HuH-7.5 (cell line): Measurements from ENCODE around the gene NHLRC4.

Experiments
- DNase-seq: peaks from one replicate; pipeline ENCODE4 v3.0.0; 2011; ENCODE audit warnings: low spot score

The NHLRC4 gene

DNA sequence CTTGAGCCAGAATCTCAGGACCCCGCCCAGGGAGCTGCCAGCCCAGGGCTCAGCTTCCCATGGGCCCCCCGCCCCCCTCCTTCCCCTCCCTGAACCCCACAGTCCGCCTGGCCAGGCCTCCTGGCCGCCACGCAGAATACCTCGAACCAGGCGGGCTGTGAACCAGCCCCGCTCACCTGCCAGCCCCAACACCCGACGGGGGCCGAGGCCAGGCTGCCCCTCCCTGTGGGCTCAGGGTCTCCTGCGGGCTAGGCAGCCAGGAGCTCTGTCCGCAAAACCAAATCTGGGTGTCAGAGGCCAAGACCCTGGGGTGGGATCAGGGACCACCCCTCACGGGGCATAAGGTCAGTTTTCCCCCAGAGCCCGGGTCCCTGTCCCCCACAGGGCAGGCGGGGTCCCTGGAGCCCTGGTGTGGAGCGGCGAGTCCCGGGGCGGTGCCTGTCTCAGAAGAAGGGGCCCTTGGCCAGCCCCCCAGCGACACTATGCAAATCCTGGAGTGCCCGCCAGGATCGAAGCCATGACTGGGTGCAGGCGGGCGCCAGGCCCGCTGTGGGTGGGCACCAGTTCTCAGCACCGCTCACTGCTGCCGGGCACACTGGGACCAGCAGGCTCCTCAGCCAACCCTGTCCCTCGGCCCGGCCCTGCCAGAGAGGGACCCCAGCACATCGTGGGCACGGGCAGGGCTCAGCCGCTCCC, 13.1 kb upstream of the NHLRC4 start:
- DNase-seq: no peak

DNA sequence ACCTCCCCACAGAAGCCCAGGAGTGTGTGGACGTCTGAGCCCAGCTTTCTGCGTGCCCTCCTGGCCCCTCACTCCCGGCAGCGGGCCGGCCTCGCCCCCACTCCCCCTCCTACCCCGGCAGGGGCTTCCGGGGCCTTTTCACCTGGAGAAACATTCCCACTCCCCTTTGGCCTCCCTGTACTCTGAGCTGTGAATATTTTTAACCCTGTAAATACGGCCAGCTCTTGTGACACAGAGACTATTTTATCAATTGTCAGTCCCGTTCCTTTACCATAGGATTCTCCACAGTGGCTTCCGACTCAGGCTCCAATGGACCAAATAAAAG, 12.5 kb upstream of the NHLRC4 start:
- no peak for DNase-seq

DNA sequence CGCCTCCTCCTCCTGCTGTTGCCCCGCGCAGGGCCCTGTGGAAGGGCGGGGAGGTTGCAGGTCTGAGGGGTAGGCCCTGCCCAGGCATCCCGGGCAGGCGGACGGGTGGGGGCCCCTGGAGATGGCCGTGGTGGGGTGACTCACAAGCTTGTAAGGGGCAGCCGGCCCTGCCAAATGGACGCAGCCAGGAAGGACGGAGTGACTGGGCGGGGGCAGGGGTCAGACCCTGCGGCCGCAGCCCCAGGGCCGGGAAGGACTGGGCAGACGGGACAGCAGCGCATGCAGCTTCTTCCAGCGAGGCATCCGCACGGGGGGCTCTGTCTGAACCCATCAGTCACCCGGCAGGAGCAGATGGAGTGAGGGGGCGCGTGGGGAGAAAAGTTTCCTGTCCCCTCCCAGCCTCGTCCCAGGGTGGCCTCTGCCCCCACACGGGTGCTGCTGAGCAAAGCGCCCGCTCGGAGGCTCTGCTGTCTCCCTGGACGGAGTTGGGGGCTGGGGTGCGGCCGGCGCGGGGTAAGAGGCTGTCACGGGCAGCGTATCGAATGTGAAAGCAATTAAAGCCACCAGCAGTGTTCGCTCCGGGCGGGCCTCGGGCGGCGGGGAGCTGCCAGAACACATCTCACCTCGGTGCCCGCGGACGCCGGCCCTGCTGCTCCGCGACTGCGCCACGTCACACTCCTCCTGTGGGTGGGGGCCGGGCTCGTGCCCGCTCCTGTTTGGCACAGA, 12.0 kb upstream of the NHLRC4 start:
- no peak for DNase-seq

DNA sequence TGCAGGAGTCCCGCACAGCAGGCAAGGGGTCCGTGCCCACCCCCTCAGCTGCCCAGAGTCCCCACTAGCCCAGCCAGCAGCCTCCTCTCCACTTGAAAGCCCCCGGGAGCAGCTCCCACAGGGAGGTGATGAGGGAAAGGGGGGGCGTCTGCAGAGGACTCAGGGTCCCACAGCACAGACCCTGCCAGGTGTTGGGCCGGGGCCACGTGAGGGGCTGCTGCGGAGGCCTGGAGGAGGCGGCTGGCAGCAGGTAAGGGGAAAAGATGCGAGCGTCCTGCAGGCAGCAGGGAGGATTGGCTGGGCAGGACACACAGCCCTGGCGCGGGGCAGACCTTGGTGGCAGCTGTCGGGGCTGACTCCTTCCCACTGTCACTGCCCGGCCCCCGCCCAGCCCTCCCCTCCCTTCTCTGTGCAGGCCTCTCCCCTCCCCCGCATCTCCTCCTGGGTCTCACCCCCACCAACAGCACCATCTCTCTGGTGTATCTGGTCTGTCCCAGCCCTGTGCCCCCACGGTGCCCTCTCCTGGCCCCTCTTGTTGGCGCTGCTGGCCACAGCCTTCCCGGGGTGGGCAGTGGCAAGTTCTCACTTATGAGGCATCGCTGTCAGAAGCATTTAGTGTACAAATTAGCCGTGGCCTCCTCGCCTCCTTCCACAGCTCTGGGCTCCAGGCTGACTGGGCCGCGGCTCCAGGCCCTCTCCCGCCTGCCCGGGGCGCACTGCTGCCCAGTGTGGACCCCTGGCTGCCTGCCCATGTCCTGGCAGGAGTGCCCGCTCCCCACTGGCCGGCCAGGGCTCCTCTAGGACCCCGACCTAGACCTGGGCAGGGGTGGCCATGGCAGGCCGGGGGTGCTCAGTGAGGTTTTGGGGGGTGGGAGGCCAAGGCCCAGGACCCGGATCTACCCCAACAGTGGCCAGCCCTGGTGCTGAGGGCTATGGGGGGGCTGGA, 11.0 kb upstream of the NHLRC4 start:
- no peak for DNase-seq

DNA sequence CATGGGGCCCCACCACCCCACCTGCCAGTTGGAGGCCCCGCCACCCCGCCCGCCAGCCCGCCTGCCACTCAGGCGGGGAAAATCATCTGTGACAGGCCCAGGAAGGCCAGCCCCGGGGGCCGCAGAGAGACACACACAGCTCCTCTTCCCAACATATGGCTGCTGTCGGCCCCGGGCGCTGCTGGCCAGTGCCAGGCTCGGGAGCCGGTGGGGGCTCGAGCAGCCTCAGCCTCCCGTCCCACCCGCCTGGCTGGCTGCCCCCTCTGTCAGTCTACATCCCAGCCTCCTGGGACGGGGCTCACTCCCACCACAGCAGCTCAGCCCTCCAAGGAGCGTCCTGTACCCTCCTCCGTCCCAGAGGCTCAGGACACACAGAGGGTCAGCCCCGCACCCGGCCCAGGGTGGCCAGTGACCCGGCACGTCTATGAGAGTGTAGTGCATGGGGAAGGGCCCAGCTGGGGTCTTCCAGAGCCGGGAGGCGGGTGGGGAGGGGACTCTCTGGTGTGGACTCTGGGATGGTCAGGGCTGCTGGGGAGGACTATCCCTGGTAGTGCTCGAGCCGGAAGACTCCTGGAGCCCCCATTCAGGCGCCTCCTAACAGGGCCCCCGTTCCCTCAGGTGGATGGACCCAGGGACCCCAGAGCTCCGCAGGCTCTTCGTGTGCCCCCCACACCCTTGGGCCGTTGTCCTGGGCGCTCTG, 10.2 kb upstream of the NHLRC4 start:
- no peak for DNase-seq

DNA sequence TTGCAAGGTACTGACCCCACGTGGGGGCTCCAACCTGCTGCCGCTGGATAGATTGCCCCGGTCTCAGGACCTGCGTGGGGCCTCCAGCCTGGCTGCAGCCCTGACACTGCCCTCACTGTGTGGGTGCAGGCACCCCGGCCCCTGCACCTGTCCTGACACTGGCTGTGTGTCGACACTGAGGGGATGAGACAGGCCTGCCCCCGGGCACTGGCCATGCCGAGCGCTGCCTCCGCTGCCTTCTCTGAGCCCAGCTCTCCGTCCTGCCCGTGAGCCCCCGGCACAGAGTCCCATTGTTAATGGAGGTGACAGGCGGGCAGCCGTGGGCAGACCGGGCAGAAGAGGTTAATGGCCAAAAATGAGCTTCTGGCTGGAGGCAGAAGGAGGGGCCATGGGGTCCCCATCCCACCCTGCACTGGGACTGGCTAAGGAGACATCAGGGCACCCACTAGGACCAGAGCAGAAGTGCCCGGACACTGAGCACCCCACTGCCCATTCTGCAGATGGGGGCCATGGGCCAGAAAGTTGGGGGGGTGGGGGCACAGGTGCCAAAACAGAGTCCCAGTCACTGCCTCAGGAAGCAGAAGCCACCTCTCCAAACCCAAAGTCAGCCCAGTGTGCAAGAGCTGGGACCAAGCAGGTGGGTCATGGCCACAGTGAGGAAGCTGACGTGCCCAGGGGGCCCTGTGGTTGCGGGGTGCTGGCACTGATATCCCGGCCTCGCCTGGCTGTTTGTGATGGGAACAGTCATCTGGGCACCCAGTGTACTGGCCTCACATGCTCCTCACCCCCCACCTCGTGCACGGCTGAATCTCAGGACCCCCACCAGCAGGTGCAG, 9.1 kb upstream of the NHLRC4 start:
- no peak for DNase-seq

DNA sequence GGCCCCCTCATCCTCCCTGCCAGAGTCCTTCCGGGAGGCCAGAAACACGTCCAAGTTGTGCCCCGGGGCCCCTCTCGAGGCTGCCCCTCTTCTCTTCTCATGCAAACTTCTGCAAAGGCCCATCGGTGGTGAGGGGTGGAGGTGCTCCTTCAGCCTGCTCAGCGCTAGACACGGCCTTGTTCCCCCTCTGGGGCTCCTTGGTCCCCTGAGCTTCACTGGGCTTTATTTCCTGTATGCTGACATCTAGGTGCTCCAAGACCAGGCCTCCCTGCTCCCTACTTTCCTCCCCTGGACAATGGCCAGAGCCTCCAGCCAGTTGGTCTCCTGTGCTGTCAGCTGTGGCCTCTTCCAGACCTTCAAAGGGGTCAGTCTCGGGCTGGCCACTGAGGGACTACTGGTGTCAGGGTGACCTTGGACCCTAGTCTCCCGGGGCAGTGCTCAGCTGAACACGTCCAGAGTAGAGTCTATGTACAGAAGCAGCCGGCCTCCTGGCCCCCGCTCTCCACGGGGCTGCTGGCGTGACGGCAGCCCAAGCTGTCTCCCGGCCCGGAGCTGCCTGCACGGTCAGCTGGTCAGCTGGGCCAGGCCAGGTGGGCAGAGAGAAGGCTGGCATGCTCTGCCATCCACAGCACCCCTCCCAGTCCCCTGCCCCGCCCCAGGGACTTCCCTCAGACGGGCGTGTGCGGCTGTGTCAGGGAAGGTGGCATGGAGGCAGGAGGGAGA, 8.3 kb upstream of the NHLRC4 start:
- peak; percentile 75 for DNase-seq

DNA sequence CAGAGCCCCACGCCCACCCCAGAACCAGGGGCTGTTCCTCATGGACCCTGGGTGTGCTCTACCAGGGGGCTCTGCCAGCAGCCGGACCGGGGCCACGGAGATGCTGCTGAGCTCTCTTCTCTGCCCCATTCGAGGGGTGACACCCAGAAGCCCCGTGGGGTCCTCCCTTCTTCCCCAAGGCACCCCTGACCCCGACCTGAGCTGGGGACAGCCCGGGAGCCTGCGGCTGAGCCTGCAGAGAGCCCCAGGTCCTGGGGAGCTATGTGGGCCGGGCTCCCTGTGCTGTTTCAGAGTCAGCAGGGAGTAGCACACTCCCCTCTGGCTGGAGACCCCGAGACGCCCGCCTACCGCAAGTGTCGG, 7.8 kb upstream of the NHLRC4 start:
- DNase-seq: no peak

DNA sequence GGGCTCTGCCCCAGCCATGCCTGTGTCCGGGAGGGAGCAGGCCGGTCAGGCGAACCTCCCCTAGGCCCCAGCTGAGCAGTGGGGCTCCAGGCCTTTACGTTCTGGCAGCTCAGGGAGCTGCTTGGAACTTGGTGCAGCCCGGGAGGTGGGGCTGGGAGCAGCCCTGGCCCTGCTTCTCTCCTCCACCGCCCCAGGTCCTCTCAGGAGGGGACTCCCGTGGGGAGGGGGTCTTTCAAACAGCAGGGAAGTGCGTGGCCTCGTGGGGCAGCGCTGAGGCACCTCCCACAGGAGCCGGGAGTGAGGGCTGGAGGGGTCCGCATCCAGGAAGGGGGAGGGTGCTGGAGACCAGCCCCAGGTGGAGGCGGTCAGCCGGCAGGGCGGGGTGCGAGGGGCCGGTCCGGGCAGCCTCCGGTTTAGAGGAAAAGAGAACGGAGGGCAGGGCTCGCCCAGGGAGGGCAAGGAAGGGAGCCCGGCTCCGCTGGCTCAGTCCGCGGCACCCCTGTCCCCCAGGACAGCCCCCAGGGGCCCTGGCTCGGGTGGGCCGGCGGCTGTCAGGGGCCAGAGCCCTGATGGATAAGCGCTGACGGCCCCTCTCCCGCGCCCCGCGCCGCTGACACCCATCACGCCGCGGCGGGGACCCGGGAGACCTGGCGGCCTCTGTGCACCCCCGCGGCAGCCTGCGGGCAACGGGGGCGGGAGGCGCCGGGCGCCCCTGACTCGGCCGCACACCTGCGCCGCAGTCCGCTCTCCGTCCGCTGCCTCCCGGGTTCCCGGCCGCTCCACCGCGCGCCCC, 7.2 kb upstream of the NHLRC4 start:
- DNase-seq: no peak

DNA sequence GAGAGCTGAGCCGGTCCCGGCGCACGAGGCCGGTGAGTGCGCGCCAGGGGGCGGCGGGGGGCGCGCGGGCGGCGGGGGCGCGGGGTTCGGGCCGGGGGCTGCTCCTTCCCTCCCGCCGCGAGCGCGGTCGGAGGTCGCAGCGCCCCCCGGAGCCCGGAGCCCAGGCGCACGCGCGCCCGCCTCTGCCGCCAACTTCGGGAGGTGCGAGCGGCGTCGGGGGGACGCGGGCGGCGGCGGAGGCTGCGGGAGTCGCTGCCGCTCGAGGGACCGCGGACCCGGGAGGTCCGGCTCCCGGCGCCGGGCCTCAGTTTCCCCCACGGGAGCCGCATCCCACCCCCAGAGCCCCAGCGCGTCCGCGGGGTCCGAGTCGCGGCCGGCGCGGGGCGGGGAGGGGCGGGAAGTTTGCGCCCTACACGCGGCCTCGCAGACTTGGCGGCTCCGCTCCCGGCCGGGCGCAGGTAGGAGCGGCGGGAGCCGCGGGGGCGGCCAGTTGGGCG, 6.6 kb upstream of the NHLRC4 start, which contains the start of gene PRR35:
TSS of gene PRR35 (plus strand) at position 191 of the 497 bp plus-strand sequence. CDS start 2,901 bp downstream, outside the sequence.
- no peak for DNase-seq

DNA sequence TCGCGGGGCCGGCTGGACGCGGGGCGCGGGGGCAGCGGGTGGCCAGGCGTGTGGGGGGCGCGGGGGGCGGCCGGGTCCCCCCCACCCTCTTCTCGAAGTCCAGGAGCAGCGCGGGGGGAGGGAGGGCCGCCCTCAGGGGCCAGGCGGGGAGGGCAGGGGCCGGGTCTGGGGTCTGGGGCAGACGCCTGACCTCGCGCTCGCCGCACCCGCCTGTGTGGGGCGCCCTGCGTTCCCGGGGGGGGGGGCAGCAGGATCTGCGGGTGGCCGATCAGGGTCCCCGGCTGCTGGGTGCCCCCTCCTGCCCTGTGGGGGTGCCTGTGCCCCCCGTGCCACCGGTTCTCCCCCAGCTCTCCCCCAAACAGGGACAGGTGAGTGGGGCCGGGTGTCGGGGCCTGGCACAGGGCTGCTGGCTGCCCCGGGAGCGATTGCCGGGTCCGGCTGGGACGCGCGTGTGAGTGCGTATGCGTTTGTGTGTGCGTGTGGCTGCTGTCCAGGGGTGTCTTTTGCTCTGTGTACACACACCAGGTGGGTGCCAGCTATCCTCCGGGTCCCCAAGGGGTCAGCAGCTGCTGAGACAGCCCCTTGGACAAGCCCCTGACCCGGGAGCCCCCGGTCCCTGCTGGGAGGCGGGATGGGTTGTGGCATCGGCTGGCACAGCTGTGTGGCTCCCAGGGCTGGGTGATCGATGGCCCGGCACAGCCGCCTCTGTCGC, 5.9 kb upstream of the NHLRC4 start:
- DNase-seq: no peak

DNA sequence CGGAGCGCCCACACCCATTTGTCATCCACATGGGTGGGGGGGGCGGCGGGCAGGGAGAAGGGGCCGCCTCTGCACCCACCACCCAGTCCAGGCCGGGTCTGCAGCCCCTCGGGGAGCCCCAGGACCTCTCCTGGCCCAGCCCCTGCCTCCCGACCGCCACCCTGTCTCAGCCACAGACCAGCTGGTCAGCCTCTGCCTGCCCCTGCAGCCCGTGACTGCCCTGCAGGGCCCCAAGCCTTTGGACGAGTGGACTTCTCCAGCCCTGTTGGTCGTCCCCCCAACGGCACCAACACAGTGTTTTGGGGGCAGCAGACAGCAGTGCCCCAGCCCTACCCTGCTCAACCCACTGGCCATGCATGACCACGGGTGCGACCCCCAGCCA, 5.4 kb upstream of the NHLRC4 start:
- DNase-seq: no peak

DNA sequence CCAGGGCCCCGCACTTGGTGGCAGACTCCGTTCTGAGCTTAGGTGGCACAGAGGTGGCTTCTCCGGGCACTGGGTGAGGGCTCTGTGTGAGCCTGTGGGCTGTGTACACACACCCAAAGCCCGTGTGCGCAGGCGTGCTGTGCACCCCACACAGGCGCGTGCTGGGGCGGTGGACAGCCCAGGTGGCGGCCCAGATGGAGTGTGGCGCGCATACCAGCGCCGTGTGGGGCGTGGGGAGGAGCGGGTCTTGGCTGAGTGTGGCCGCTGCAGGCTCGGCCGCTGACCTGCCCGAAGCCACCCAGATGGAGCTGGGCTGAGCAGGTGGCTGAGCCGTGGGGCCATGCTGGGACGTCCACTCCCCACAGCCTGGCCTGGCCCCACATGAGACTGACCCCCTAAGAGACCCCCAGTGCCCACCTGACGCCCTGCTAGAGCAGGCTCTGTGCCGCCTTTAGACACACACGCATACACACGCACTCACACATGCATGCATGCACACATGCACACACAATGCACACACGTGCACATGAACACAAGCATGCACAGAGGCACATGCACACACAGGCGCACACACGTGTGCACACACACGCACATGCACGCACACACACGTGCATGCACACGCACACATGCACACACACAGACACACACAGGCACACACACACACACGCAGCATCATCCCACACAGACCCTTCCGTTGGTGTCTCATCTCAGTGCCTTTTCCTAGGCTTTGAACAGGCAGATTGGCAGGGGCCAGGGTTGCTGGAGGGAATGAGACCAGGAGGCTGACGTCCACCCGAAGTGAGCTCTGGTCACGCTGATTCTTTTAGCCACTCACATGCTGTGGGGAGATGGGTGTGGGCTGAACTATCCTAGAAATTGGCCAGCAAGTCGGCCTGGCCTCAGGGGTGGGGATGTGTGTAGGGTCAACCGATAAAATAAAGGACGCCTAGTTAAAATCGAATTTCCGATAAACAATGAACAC, 4.6 kb upstream of the NHLRC4 start:
- no peak for DNase-seq

DNA sequence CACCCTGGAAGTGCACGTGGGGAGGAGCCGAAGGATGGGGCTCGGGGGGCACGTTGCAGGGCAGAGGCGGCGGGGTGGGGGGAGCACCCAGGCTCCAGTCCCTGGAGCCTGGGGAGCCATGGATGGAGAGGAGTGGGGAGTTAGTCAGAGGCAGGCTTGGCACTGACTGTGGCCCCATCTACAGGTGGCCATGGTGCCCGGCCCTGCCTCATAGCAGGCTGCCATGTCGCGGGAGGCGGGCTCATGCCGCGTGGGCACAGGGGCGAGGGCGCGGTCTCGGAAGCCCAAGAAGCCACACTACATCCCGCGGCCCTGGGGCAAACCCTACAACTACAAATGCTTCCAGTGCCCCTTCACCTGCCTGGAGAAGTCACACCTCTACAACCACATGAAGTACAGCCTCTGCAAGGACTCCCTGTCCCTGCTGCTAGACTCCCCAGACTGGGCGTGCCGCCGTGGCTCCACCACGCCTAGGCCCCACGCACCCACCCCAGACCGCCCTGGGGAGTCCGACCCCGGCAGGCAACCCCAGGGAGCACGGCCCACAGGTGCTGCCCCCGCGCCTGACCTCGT, 3.6 kb upstream of the NHLRC4 start:
- DNase-seq: no peak

DNA sequence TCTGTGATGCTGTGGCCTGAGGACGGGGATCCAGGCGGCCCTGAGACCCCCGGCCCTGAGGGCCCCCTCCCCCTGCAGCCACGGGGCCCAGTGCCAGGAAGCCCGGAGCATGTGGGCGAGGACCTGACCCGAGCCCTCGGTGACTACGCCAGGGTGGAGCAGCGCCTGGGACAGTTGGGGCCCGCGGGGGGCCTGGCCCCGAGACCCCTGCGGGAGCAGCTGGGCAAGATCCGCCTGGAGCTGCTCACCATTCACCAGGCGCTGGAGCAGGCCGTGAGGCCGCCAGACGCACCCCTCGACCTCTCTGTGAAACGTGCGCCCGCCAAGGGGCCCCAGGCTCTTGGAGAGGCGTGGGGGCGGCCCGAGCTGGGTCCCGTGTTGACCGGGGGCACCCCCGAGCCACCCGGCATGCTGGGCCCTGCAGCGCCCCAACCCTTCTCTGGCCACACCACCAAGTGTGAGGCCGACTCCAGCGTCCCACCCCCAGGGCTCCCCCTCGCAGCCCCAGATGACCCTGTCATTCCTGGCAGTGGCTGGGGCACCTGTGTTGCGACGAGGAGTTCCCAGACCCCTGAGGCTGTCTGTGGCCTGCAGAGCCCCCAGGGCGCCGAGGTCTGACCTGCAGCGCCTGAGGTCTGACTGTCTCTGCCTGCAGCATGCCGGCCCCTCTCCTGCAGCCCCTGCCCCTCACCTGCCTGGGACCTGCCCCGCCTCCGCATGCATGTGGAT, 2.0 kb upstream of the NHLRC4 start:
- DNase-seq: no peak

DNA sequence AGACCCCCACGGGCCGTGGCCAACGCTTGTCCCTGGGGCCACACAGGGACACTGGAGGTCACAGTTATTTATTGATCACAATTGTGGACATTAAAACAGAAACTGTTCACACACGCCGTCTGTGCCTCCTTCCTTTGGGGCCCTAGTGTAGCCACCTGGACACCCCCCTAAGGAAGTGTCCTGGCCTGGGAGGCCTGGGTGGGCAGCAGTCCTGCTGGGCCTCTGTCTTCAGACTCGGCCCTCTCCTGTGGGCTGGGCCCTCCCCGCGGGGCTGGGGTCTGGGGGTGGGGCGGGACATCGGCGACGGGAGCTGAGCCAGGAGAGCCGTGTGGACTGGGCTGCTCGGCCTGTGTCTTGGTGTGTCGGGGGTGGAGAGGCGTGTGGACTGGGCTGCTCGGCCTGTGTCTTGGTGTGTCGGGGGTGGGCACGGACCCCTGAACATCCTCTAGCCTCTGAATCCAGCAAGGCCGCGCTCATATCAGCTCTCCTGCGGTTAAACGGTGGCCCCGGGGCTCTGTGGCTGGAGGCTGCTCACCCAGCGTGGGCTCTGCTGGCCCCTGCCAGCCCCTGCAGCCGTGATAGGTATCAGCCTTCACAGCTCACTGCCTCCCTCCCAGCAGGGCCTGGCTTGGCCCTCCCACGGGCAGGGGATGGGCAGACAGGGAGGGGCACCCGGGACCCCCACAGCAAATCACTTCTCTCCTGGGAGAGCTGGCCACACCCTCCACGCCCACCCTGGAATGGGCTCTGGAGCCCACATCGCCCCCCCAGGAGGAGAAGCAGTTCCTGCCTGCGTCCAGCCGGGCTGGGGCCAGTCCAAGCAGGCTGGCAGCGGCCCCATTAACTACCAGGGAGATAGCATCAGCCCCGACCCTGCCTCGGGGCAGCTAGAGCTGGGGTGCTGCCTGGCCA, 1.1 kb upstream of the NHLRC4 start:
- no peak for DNase-seq
